ENCODE data around the gene TRIM56.
"Not testable (repeated sequence)": the region's sequence is repeated elsewhere in the genome, so short reads cannot be mapped to it uniquely, and the experiment has no call there.

The TRIM56 gene

GRCh38 chr7:101085162-101085964, at the start of gene TRIM56:
Gene TRIM56, plus strand, starts transcription at chr7:101085481. Its CDS starts 1,832 bp downstream, at chr7:101087313.
- FAIRE-seq, result no peak

- FAIRE-seq, result no peak
These were observed 49.3 kb upstream of the TRIM56 start for GRCh38 chr7:101035941-101036340.

GRCh38 chr7:101041283-101041682, 44.0 kb upstream of the TRIM56 start:
- not testable (repeated sequence) for FAIRE-seq

GRCh38 chr7:101058355-101058754, 26.9 kb upstream of the TRIM56 start:
- FAIRE-seq, result no peak

GRCh38 chr7:101059620-101059942, 25.7 kb upstream of the TRIM56 start:
- no peak for FAIRE-seq

- no peak for FAIRE-seq
These were observed 24.3 kb upstream of the TRIM56 start for GRCh38 chr7:101060992-101061391.

- not testable (repeated sequence) for FAIRE-seq
These were observed 21.1 kb upstream of the TRIM56 start for GRCh38 chr7:101064176-101064550.

GRCh38 chr7:101065162-101065561, 20.1 kb upstream of the TRIM56 start:
- FAIRE-seq, result not testable (repeated sequence)

GRCh38 chr7:101066141-101066832, 19.0 kb upstream of the TRIM56 start:
- peak; percentile 4 for FAIRE-seq

GRCh38 chr7:101066833-101067177, 18.5 kb upstream of the TRIM56 start:
- FAIRE-seq, result no peak

GRCh38 chr7:101068401-101068800, 16.9 kb upstream of the TRIM56 start:
- FAIRE-seq, result no peak

- not testable (repeated sequence) for FAIRE-seq
These were observed 13.7 kb upstream of the TRIM56 start for GRCh38 chr7:101071362-101072104.

GRCh38 chr7:101075646-101076045, 9.6 kb upstream of the TRIM56 start:
- FAIRE-seq, result no peak

GRCh38 chr7:101076183-101076582, 9.1 kb upstream of the TRIM56 start:
- FAIRE-seq, result not testable (repeated sequence)

GRCh38 chr7:101077303-101078086, 7.8 kb upstream of the TRIM56 start:
- FAIRE-seq, result no peak

GRCh38 chr7:101081432-101081831, 3.8 kb upstream of the TRIM56 start:
- no peak for FAIRE-seq

- no peak for FAIRE-seq
These were observed 468 bp upstream of the TRIM56 start for GRCh38 chr7:101084865-101085161.

GRCh38 chr7:101087334-101088068, 2.2 kb downstream of the TRIM56 start:
- FAIRE-seq, result no peak

GRCh38 chr7:101088069-101088425, 2.8 kb downstream of the TRIM56 start:
- no peak for FAIRE-seq

- no peak for FAIRE-seq
These were observed 3.7 kb downstream of the TRIM56 start for GRCh38 chr7:101088858-101089529.

GRCh38 chr7:101089876-101090275, 4.6 kb downstream of the TRIM56 start:
- FAIRE-seq, result no peak
